NCI-H1105 treated with DMSO at 0.1 percent for 48 hours (cell line): ENCODE data around the gene NMS.
A peak's percentile ranks its signal among the peaks of the same experiment; 100 is the strongest.
"Not testable (repeated sequence)": the region's sequence is repeated elsewhere in the genome, so short reads cannot be mapped to it uniquely, and the experiment has no call there.

Experiments
- DNase-seq: peaks from one replicate; lab custom pipeline; 2025; lab: John Stamatoyannopoulos, UW

Gene NMS, protein sequence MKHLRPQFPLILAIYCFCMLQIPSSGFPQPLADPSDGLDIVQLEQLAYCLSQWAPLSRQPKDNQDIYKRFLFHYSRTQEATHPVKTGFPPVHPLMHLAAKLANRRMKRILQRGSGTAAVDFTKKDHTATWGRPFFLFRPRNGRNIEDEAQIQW

DNA sequence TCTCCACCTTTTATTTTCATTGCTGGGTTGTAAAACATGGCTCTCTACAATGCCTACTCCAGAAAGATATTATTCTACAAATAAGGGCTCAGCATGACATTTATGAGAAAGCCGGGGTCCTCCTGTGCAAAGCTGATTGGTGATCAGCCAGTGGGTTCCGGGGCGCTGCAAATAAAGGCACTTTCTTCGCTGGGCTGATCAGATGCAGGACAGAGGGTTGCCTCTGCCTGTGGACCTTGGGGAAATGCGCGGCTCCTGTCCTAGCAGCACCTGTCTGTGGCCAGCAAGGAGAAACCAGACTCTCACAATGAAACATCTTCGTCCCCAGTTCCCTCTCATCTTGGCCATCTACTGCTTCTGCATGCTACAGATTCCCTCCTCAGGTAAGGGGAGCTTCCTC is at the start of gene NMS:
Gene NMS, plus strand, starts transcription at position 301 of the 400 bp plus-strand sequence. Its CDS starts 7 bp downstream, at position 308.
- no peak for DNase-seq

DNA sequence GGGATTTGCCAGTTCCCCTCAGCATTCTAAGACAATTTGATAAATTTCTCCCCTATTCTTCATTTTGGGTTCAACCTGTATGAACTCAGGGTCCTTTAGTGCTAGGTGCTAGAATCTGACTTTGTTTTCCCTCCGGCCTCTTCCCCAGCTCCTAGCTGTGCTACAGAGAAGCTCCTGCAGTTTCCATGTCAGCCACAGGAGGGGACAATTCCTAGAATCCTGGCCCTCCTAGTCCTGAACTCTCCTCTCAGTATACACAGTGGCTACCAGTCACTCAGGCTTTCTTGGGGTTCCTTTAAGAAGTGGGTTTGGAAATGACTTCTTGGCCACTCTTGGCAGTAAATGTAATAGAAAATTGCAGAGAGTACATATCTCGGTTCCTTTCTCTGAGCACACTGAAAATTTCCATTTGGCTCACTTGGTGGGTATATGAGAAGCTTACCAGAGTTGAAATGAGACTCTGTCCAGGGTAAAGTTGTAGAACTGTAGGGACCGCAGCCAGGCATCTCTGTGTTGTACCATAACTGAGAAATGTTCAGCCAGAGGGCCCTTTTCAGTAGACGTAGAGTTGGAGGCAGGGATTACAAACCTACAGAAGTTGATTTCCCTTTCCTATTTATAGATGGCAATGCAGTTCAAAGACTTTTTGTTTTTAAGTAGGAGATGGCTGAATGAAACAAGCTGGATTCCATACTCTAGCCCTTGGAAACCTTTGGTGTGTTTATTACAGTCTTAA is 47.8 kb upstream of the NMS start:
- DNase-seq: peak; percentile 24

DNA sequence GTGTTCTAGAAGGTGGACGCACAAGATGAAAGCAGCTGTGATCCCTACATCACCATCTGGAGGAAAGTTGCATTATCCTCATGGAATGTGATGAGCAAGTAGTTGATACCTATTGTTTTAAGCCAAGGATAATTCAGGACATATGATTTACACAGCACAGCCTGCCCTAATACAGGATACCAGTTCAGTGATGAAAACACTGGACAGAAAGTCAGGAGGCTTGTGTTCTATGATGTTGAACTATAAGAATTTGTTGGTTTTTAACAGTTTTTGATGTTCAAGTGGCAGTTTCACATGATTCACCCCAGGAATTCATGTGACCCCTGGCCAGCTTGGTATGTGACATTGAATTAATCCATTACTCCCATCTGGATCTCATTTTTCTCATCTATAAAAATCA is 46.7 kb upstream of the NMS start:
- no peak for DNase-seq

DNA sequence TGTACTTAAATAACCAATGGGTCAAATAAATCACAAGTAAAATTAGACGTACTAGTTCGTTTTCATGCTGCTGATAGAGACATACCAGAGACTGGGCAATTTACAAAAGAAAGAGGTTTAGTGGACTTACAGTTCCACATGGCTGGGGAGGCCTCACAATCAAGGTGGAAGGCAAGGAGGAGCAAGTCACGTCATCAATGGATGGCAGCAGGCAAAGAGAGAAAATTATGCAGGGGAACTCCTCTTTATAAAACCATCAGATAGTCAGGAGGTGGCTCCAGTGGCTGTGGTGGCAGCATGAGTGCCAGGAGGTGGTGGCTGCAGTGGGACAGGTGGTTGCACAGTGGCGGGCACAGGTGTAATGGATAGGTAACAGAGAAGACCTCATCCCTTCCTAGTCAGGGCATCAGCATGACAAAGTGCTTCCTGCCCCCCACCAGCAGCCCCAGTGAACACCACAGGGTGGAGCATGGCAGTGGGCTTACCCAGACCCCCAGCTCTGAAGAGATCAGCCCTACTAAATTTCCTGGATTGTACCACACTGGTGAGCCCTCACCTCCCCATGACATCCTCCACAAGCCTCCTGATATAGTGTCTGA is 45.9 kb upstream of the NMS start:
- DNase-seq: no peak

DNA sequence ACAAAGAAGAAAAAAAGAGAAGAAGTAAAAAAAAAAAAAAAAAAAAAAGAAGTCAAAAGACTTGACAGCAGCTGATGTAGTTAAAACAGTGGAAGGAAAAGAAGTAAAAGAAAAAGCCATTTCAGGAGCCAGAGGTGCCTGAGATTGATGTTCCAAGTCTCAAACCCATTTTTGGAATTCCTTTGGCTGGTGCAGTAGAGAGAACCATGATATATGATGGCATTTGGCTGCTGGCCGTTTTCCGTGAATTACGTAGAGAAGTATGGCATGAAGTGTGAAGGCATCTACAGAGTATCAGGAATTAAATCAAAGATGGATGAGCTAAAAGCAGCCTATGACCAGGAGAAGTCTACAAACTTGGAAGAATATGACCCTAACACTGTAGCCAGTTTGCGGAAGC is 45.2 kb upstream of the NMS start:
- DNase-seq: no peak

DNA sequence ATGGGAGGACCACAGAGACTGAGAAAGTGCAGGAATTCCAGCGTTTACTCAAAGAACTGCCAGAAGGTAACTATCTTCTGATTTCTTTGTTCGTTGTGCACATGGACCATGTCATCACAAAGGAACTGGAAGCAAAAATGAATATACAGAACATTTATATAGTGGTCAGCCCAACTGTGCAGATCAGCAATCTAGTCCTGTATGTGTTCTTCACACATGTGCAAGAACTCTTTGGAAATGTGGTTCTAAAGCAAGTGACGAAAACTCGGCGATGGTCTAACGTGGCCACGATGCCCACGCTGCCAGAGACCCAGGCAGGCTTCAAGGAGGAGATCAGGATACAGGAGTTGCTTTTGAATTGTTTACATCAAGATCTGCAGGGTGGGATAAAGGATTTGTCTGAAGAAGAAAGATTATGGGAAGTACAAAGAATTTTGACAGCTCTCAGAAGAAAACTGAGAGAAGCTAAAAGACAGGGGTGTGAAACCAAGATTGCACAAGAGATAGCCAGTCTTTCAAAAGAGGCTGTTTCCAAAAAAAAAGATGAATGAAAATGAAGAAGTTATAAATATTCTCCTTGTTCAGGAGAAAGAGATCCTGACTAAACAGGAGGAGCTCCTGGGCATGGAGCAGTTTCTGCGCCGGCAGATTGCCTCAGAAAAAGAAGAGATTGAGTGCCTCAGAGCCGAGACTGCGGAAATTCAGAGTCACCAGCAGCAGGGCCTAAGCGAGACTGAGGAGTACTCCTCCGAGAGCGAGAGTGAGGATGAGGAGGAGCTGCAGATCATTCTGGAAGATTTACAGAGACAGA is 44.5 kb upstream of the NMS start:
- no peak for DNase-seq

DNA sequence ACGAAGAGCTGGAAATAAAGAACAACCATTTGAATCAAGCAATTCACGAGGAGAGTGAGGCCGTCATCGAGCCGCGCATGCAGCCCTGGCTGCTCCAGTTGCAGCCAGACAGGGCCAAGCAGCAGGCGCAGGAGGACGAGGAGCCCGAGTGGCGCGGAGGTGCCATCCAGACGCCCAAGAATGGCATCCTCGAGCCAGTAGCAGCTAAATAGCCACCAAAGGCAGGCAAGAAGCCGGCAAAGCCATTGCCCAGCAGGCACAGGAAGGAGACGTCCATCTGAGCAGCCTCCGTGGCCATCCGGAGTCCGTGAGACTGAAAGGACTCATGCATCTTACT is 43.9 kb upstream of the NMS start:
- DNase-seq: no peak

DNA sequence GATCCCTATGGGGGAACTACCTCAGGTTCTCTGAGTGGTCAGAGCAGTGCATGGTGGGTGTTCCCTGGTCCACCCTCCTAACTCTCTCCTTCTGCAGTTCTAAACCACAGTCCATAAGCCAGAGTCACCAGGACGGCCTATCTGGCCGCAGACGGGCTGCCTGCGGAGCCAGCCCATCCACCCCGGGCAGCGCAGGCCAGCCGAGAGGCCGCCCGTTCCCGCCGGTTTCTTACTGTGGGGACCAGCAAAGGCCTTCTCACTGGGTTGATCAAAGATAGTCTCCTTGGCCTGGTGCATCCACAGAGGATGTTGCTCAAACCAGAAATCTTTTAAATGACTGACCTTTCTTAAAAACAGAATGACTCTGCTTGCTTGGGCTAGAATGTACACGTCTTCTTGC is 43.2 kb upstream of the NMS start:
- no peak for DNase-seq

DNA sequence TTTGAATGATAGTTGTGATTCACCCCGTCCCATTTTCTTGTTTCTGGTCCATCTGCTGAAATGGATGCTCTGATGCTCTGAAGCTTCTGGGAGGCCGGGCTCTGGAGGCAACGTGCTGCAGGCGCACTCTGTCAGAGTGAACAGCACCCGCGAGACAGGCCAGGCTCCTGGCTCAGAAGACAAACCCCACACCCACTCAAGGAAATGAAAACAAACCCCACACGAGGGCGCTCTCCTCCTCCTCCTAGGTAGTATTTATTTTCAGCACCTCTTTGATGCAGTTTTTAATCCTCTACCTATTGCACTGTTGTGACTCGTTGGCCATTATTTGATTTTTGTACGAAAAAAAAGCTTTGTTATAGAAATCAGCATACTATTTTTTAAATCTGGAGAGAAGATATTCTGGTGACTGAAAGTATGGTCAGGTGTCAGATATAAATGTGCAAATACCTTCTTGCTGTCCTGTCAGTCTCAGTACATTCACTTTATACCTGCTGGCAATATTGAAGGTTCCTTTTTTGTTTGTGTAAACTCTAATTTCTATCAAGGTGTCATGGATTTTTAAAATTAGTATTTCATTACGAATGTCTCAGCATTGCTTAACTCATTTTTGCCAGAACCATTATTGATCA is 42.5 kb upstream of the NMS start:
- no peak for DNase-seq

DNA sequence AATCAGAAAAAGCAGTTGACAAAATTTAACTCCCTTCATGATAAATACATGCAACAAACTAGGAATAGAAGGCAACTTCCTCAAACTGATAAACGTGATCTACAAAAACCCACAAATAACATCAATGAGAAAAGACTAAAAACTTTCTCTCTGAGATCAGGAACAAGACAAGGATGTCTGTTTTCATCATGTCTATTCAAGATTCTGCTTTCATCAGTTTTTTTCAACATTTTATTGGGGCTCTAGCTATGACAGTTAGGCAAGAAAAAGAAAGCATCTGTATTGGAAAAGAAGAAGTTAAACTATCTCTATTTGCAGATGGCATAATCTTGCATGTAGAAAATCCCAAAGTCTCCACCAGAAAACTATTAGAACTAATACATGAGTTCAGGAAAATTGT is 40.6 kb upstream of the NMS start:
- DNase-seq: no peak

DNA sequence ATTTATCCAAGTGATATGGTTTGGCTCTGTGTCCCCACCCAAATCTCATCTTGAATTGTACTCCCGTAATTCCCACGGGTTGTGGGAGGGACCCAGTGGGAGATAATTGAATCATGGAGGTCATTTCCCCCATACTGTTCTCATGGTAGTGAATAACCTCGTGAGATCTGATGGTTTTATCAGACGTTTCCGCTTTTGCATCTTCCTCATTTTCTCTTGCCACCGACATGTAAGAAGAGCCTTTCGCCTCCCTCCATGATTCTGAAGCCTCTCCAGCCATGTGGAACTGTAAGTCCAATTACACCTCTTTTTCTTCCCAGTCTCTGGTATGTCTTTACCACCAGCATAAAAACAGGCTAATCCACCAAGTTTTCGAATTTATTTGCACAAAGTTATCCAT is 32.5 kb upstream of the NMS start:
- no peak for DNase-seq

DNA sequence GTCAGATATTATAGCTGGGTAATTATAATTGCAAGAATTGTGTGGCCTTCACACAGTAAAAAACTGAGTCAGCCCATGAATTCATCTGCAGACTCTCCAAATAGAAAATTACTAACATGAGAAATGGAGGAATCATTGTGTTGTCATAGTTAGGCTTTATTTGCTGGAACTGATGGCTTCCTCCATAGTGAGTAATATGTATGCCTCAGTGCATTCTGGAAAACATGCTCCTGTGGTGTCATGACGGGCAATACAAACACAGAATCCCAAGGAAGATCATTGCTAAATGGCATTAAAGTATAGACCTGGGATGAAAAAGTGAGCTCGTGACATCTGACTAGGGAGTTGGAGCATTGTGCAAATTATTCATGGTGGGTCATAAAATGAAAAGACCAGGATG is 23.6 kb upstream of the NMS start:
- DNase-seq: no peak

DNA sequence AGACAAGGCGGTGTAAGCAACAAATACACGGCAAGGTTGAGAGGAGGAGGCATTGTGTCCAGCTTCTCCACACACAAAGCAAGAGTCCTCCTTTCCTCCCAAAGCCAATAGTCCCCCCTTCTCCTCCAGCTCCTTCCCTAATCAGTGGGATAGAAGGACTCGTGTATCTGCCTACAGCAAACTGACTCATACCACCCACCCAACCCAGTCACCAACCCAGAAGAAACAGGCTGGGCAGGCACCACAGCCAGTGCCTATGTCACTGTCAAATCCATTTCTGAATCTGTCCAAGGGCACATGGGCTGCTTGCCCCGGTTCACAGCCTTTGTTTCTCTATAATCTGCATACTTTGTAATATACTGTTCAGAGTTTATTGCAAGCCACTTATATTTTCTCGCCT is 19.2 kb upstream of the NMS start:
- DNase-seq: no peak

DNA sequence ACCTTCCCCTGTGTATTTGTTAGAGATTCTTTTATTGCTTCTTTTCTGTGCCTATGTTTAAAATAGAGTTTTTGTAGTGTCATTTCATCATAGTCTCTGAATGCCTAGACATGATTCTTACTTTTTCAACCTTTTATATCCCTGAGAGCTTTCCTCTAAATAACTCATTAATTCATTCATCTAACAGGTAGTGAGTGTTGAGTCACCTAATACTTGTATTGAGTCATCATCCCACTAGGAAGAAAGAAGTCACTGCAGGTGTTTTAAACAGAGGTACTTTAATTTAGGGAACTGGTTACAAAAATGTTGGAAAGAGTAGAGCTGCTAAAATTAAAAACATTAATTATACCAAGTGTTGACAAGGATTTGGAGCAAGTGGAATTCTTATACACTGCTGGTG is 18.5 kb upstream of the NMS start:
- no peak for DNase-seq

DNA sequence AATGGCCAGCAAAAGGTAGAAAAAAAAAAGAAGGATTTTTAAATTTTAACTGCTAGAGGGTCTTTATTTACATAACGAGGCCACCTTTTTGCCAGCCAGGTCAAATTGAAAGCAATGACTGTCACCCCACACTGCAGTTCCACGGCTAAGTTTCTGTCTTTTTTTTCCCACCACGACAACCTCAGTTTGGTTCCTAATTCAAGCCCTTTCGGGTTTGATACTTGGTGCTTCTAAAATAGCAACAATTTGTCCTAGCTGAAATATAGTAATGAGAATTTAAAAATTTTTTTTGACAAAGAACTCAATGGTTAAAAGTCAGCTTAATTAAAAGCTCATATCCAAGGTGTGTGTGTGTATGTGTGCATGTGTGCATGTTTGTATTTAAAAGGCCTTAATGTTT is 16.4 kb upstream of the NMS start:
- DNase-seq: no peak

DNA sequence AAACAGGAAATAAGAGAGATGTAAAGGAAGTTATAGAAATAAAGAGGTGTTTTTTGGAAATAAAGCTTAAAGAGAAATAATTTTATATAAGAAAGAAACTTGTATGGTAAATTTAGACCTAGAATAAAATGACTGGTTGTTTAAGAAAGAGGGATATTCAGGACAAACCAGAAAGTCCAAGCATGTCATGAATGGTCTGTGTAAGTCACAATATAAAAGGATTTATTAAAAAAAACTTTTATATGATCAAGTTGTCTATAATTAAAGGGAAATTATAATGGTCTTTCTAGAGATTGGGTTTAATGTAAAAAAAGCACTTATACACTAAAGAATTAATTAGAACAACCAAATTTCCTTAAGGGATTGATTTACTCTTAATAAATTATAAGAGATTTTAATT is 13.9 kb upstream of the NMS start:
- not testable (repeated sequence) for DNase-seq

DNA sequence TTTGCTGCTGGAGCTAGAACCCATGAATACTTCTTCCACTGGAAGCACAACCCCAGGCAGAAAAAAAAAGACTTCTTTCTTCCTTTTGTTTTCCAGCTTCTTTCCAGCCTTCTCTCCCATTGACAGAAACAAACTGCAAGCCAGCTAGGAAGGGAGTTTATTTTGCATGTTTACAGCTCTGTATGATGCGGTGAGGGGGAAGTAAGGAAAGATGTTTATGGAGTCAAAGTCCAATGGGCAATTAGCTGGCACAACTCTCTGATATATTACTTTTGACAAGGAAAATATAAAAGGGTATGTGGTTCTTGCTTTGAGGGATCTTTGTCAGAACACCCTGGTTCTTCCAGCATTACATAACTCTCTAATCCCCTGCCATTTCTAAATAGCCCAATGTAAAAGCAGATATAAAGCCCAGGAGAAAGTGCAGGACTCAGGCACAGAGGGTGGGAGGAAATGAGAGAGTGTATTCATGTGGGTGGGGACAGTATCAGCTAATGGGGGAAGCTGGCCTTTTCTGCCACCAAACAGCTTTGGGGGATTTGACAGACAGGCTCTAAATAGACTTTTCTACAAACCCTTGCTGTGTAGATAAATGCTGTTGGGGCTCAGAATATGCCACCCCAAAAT is 9.3 kb upstream of the NMS start:
- DNase-seq: no peak

DNA sequence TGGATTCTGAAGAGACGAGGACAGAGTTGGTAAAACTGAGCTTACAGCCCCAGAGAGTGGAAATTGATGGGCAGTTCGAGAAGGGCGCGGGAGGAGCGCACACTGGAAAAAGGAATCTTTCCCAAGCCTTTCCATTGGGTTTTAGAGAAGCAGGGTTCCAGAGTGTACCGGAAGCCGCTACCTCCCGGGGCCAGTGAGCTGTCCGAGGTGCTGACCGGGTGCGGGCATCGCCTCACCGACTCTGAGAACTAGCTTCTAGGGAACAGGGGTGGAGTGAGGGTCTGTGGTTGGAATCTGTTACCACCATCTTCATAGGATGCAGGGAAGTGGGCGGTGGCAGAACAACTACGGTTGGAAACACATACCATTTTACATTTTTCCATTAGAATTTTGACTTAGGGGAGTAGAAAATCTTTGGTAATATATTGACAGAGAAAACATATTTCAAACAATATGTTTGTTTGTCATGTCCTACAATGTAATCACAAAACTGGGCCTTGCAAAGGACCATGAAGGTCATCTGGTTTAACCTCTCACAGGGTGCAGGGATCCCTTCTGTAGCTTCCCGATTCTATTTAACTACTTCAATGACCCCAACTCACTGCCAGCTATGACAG is 724 bp downstream of the NMS start:
- DNase-seq: no peak

DNA sequence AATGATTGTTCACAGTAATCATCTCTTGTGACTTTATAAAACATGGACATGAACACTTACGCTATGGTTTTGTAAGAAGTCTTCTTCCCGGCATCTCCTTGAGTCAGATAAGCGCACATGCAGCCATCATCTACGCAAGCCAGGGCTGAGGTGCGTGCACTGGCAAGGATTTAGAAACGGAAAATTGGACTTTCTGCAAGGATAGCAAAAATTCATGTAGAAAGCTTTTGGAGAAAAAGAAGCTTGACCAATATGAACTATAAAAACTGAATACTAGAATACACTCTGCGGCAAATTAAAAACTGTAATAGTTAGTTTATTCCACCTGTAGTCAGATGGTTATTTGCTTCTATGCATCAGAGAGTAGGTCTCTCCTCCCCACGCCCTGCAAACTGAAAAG is 6.3 kb downstream of the NMS start:
- no peak for DNase-seq

DNA sequence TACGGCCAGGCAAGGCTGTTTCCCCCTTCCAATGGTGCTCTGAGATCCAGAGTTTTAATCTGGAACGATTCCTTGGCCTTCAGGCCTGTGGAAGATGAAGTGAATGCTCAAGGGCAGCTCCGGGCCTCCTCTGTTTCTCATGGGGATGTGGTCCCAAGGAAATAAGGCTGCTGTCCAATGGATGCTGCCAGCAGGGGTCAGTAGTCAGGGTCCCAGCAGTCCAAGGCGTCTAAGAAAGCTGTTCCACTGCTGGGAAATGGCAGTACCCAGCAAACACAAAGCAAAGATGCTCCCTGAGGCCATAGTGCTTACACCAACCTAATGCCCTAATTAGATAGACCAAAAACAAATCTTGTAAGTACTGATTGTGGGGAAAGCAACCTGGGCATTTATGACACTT is 12.5 kb downstream of the NMS start:
- no peak for DNase-seq

DNA sequence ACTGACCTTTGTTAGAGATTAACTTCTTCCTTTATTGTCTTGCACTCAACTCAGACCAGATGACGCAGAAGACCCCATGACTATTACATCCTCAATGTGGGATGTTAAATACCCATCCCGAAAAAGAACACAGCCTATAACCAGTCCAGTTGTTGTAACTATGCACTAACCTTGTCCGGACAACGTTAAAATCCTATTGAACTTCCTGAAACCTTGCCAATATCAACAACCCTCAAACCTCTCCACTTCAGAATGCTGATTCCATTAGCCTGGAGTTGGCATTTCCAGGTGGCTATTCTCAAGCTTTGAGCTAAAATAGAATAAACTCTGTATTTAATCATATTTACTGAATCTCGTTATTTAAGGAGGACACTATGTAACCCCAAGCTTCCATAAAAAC is 13.6 kb downstream of the NMS start:
- peak; percentile 62 for DNase-seq

DNA sequence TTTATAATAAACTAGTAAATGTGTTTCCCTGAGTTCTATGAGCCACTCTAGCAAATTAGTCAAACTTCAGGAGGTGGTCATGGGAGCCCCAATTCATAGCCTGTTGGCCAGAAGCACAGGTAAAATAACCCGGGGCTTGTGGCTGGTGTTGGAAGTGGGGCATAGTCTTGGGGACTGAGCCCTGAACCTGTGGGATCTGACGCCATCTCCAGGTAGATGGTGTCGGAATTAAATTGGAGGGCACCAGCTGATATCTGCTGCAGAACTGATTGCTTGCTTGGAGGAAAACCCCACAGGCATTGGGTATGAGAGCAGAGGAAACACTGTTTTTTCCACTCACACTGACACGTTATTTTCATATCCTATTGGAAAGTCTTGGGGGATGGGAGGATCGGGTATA is 14.1 kb downstream of the NMS start:
- DNase-seq: no peak
